Hepatocyte (in vitro differentiated cells): Measurements from ENCODE around the gene URGCP. TPM values are rescaled to one million over a fixed set of nuclear protein-coding genes. Genes with fewer than 3 reads are reported as not detected.

Experiments used
- DNase-seq: peaks from one replicate; pipeline ENCODE4 v3.0.0-alpha.2; 2016; ENCODE audit warnings: low spot score
- H2AFZ ChIP-seq: fragments of 200-600 bp; sonication (generic); 2 replicates; pipeline ENCODE4 v1.6.0; 2016; ENCODE audit warnings: antibody characterized with exemption, mild to moderate bottlenecking
- H3K27ac ChIP-seq: fragments of 200-600 bp; sonication (generic); 2 replicates; pipeline ENCODE4 v1.5.1; 2016; ENCODE audit warnings: mild to moderate bottlenecking
- H3K27me3 ChIP-seq: fragments of 200-600 bp; sonication (generic); 2 replicates; pipeline ENCODE4 v1.6.1; 2016
- H3K36me3 ChIP-seq: fragments of 200-600 bp; sonication (generic); replicated peaks from 2 replicates; pipeline ENCODE4 v1.5.1; 2016; ENCODE audit warnings: low read depth; ENCODE audit not compliant: insufficient read depth
- H3K4me1 ChIP-seq: fragments of 200-600 bp; sonication (generic); 2 replicates; pipeline ENCODE4 v1.5.1; 2016; ENCODE audit warnings: mild to moderate bottlenecking, moderate library complexity; ENCODE audit not compliant: insufficient read depth
- H3K4me2 ChIP-seq: fragments of 200-600 bp; sonication (generic); 2 replicates; pipeline ENCODE4 v1.6.0; 2016
- H3K4me3 ChIP-seq: fragments of 200-600 bp; sonication (generic); 2 replicates; pipeline ENCODE4 v1.5.1; 2016; ENCODE audit warnings: mild to moderate bottlenecking
- H3K79me2 ChIP-seq: fragments of 200-600 bp; sonication (generic); 2 replicates; pipeline ENCODE4 v1.6.0; 2017; ENCODE audit warnings: mild to moderate bottlenecking
- H3K9me2 ChIP-seq: fragments of 200-600 bp; sonication (generic); replicated peaks from 2 replicates; pipeline ENCODE4 v1.6.0; 2017; ENCODE audit warnings: mild to moderate bottlenecking; ENCODE audit not compliant: insufficient read depth
- H3K9me3 ChIP-seq: fragments of 200-600 bp; sonication (generic); 2 replicates; pipeline ENCODE4 v1.5.1; 2016; ENCODE audit warnings: low read depth, mild to moderate bottlenecking
- H4K20me1 ChIP-seq: fragments of 200-600 bp; sonication (generic); 2 replicates; pipeline ENCODE4 v1.6.0; 2016; ENCODE audit warnings: mild to moderate bottlenecking; ENCODE audit not compliant: insufficient read depth, poor library complexity, severe bottlenecking
- CTCF ChIP-seq: fragments of 200-600 bp; sonication (generic); IDR thresholded peaks from 2 replicates; pipeline ENCODE4 v1.5.1; 2016; ENCODE audit warnings: antibody characterized with exemption, mild to moderate bottlenecking; ENCODE audit not compliant: poor library complexity
- EZH2 ChIP-seq: fragments of 200-600 bp; sonication (generic); IDR thresholded peaks from 2 replicates; pipeline ENCODE4 v1.6.1; 2016; ENCODE audit warnings: antibody characterized with exemption, mild to moderate bottlenecking, borderline replicate concordance
- EZH2phosphoT487 ChIP-seq: fragments of 200-600 bp; sonication (generic); IDR thresholded peaks from one replicate; pipeline ENCODE4 v1.6.1; 2018; ENCODE audit warnings: antibody characterized with exemption, mild to moderate bottlenecking, low read depth, moderate library complexity; ENCODE audit not compliant: unreplicated experiment, severe bottlenecking
- WGBS: methylation state at CpG from one replicate; pipeline ENCODE4 v1.1.6; 2016; ENCODE audit warnings: low lambda C conversion rate; ENCODE audit errors: missing lambda C conversion rate; 5-methylcytosine and 5-hydroxymethylcytosine counted together
- polyA plus RNA-seq: library from polyadenylated mRNA; unstranded; fragments of >200 nt; fragmentation: Nextera tagmentation; extraction: Ambion mirVana; gene quantifications from 2 replicates; pipeline ENCODE4 v1.2.1, GENCODE V29; 2016
- total RNA-seq: library from RNA; depleted of rRNA; stranded (reverse); fragments of >200 nt; gene quantifications from 2 replicates; pipeline ENCODE4 v1.2.3, GENCODE V29; 2014

Gene URGCP
- total and polyA plus RNA-seq, 2 experiments from 2014 or later, result 28.7 to 31.9 TPM

- Histone ChIP-seq H4K20me1 (no peaks in the 10 kb centered on the region), H3K4me2 (peak overlapping the region; percentile 80), H3K27ac (peak overlapping the region; percentile 92), H3K4me1 (peaks cover 20% of the 10 kb centered on the region), H3K9me2 (no peaks in the 10 kb centered on the region), H3K36me3 (no peaks in the 10 kb centered on the region), H3K27me3 (no peaks in the 10 kb centered on the region), H3K79me2 (no peaks in the 10 kb centered on the region), H3K4me3 (peak overlapping the region; percentile 57), H3K9me3 (no peaks in the 10 kb centered on the region), H2AFZ (peak overlapping the region; percentile 57)
- no peak for TF ChIP-seq EZH2
- DNase-seq, result no peak
- WGBS, result 0% methylated on average over 6 of the region's 6 CpGs
Measured at GRCh38 chr7:43868681-43869005, 37.8 kb downstream of the URGCP start.

- no peaks in the 10 kb centered on the region for H3K27me3 ChIP-seq
- no peak overlapping the region for H2AFZ ChIP-seq
- no peaks in the 10 kb centered on the region for H3K9me2 ChIP-seq
- peak overlapping the region; percentile 92 for H3K27ac ChIP-seq
- no peaks in the 10 kb centered on the region for H4K20me1 ChIP-seq
- peaks cover 18% of the 10 kb centered on the region for H3K4me1 ChIP-seq
- TF ChIP-seq CTCF (no peak), EZH2phosphoT487 (no peak), EZH2 (no peak)
- no peaks in the 10 kb centered on the region for H3K36me3 ChIP-seq
- no peak for DNase-seq
- peak overlapping the region; percentile 80 for H3K4me2 ChIP-seq
- no peak overlapping the region for H3K4me3 ChIP-seq
- 68% methylated on average over 7 of the region's 7 CpGs for WGBS
- no peaks in the 10 kb centered on the region for H3K79me2 ChIP-seq
- no peaks in the 10 kb centered on the region for H3K9me3 ChIP-seq
Measured at GRCh38 chr7:43868181-43868580, 38.2 kb downstream of the URGCP start.

- H3K4me1 ChIP-seq, result peaks cover 8% of the 10 kb centered on the region
- no peaks in the 10 kb centered on the region for H3K9me2 ChIP-seq
- H3K27ac ChIP-seq, result no peak overlapping the region
- TF ChIP-seq CTCF (no peak), EZH2phosphoT487 (no peak), EZH2 (no peak)
- no peak overlapping the region for H2AFZ ChIP-seq
- H3K36me3 ChIP-seq, result no peaks in the 10 kb centered on the region
- 98% methylated on average over 3 of the region's 3 CpGs for WGBS
- H3K79me2 ChIP-seq, result no peaks in the 10 kb centered on the region
- no peak for DNase-seq
- H4K20me1 ChIP-seq, result no peaks in the 10 kb centered on the region
- no peaks in the 10 kb centered on the region for H3K27me3 ChIP-seq
- no peak overlapping the region for H3K4me3 ChIP-seq
- no peaks in the 10 kb centered on the region for H3K9me3 ChIP-seq
- H3K4me2 ChIP-seq, result no peak overlapping the region
Measured at GRCh38 chr7:43865277-43865676, 41.1 kb downstream of the URGCP start.

- H3K4me1 ChIP-seq, result peaks cover 8% of the 10 kb centered on the region
- no peaks in the 10 kb centered on the region for H3K9me2 ChIP-seq
- no peaks in the 10 kb centered on the region for H3K79me2 ChIP-seq
- H2AFZ ChIP-seq, result no peak overlapping the region
- no peak overlapping the region for H3K4me3 ChIP-seq
- H3K27me3 ChIP-seq, result no peaks in the 10 kb centered on the region
- no peak overlapping the region for H3K4me2 ChIP-seq
- no peaks in the 10 kb centered on the region for H4K20me1 ChIP-seq
- no peak for TF ChIP-seq EZH2
- TF ChIP-seq CTCF, result no peak
- no peak for TF ChIP-seq EZH2phosphoT487
- 98% methylated on average over 8 of the region's 8 CpGs for whole genome bisulfite sequencing
- H3K9me3 ChIP-seq, result no peaks in the 10 kb centered on the region
- no peak for DNase-seq
- H3K27ac ChIP-seq, result no peak overlapping the region
- no peaks in the 10 kb centered on the region for H3K36me3 ChIP-seq
Measured at GRCh38 chr7:43864126-43864525, 42.3 kb downstream of the URGCP start.
